ENCODE data around the gene EBF4. TPM values are rescaled to one million over a fixed set of nuclear protein-coding genes. Genes with fewer than 3 reads are reported as not detected.

EBF4 gene
- total RNA-seq, 2 donors from 2014 or later = 2.0 to 2.3 TPM

GRCh38 chr20:2746636-2747265 lies 54.2 kb downstream of the EBF4 start:
- no peak overlapping the region for H3K4me3 Mint-ChIP-seq
- no peak overlapping the region for H3K27ac Mint-ChIP-seq
- DNase-seq = no peak
- H3K36me3 Mint-ChIP-seq (ENCODE audit: low read depth) = no peaks in the 10 kb centered on the region
- H3K4me1 Mint-ChIP-seq = peaks cover 30% of the 10 kb centered on the region
- no peaks in the 10 kb centered on the region for H3K9me3 ChIP-seq (ENCODE audit: control insufficient read depth, low read length, poor library complexity, severe bottlenecking)
- ATAC-seq = no peak
- no peaks in the 10 kb centered on the region for H3K27me3 Mint-ChIP-seq

GRCh38 chr20:2747676-2748235 lies 55.2 kb downstream of the EBF4 start:
- H3K9me3 ChIP-seq (ENCODE audit: control insufficient read depth, low read length, poor library complexity, severe bottlenecking) = no peaks in the 10 kb centered on the region
- no peak for DNase-seq

GRCh38 chr20:2748551-2749342 lies 56.2 kb downstream of the EBF4 start:
- Mint-ChIP-seq H3K27me3 (peaks cover 6% of the 10 kb centered on the region), H3K27ac (no peak overlapping the region), H3K4me1 (peaks cover 25% of the 10 kb centered on the region), H3K4me3 (no peak overlapping the region), H3K36me3 (ENCODE audit: low read depth) (no peaks in the 10 kb centered on the region)
- H3K9me3 ChIP-seq (ENCODE audit: control insufficient read depth, low read length, poor library complexity, severe bottlenecking) = no peaks in the 10 kb centered on the region
- DNase-seq (no peak), ATAC-seq (no peak)

More at GRCh38 chr20:2747676-2748235, 55.2 kb downstream of the EBF4 start:
- H3K36me3 Mint-ChIP-seq (ENCODE audit: low read depth) = no peaks in the 10 kb centered on the region
- H3K4me1 Mint-ChIP-seq = peaks cover 23% of the 10 kb centered on the region
- no peak overlapping the region for H3K4me3 Mint-ChIP-seq
- ATAC-seq = no peak
- H3K27ac Mint-ChIP-seq = no peak overlapping the region
- no peaks in the 10 kb centered on the region for H3K27me3 Mint-ChIP-seq

- Mint-ChIP-seq H3K4me3 (no peak overlapping the region), H3K4me1 (peaks cover 28% of the 10 kb centered on the region), H3K27me3 (peaks cover 6% of the 10 kb centered on the region), H3K36me3 (ENCODE audit: low read depth) (no peaks in the 10 kb centered on the region), H3K27ac (no peak overlapping the region)
- ATAC-seq (no peak), DNase-seq (no peak)
- no peaks in the 10 kb centered on the region for H3K9me3 ChIP-seq (ENCODE audit: control insufficient read depth, low read length, poor library complexity, severe bottlenecking)
Observed at GRCh38 chr20:2749343-2749950, 56.9 kb downstream of the EBF4 start.

GRCh38 chr20:2749951-2750490 lies 57.4 kb downstream of the EBF4 start:
- no peaks in the 10 kb centered on the region for H3K9me3 ChIP-seq (ENCODE audit: control insufficient read depth, low read length, poor library complexity, severe bottlenecking)
- no peaks in the 10 kb centered on the region for H3K36me3 Mint-ChIP-seq (ENCODE audit: low read depth)
- peaks cover 6% of the 10 kb centered on the region for H3K27me3 Mint-ChIP-seq
- DNase-seq (no peak), ATAC-seq (no peak)
- no peak overlapping the region for H3K27ac Mint-ChIP-seq
- peaks cover 28% of the 10 kb centered on the region for H3K4me1 Mint-ChIP-seq
- peak overlapping the region; percentile 91 for H3K4me3 Mint-ChIP-seq

GRCh38 chr20:2750491-2751251 lies 58.1 kb downstream of the EBF4 start:
- ATAC-seq = peak; percentile 20
- Mint-ChIP-seq H3K4me1 (peaks cover 28% of the 10 kb centered on the region), H3K4me3 (peak overlapping the region; percentile 91), H3K36me3 (ENCODE audit: low read depth) (no peaks in the 10 kb centered on the region), H3K27me3 (peaks cover 6% of the 10 kb centered on the region), H3K27ac (no peak overlapping the region)
- no peaks in the 10 kb centered on the region for H3K9me3 ChIP-seq (ENCODE audit: control insufficient read depth, low read length, poor library complexity, severe bottlenecking)
- DNase-seq = no peak

- H3K9me3 ChIP-seq (ENCODE audit: control insufficient read depth, low read length, poor library complexity, severe bottlenecking) = no peaks in the 10 kb centered on the region
- Mint-ChIP-seq H3K36me3 (ENCODE audit: low read depth) (no peaks in the 10 kb centered on the region), H3K4me3 (peak overlapping the region; percentile 91), H3K27ac (no peak overlapping the region), H3K27me3 (peaks cover 10% of the 10 kb centered on the region), H3K4me1 (peaks cover 29% of the 10 kb centered on the region)
- DNase-seq = no peak
- no peak for ATAC-seq
Observed at GRCh38 chr20:2751347-2751877, 58.8 kb downstream of the EBF4 start.

GRCh38 chr20:2751878-2752566 lies 59.4 kb downstream of the EBF4 start:
- H3K4me3 Mint-ChIP-seq = peak overlapping the region; percentile 19
- no peak overlapping the region for H3K27ac Mint-ChIP-seq
- peaks cover 16% of the 10 kb centered on the region for H3K27me3 Mint-ChIP-seq
- H3K4me1 Mint-ChIP-seq = peaks cover 30% of the 10 kb centered on the region
- ATAC-seq = peak; percentile 78
- H3K9me3 ChIP-seq (ENCODE audit: control insufficient read depth, low read length, poor library complexity, severe bottlenecking) = no peaks in the 10 kb centered on the region
- DNase-seq = peak; percentile 43 to 54 (median 46)
- no peaks in the 10 kb centered on the region for H3K36me3 Mint-ChIP-seq (ENCODE audit: low read depth)

GRCh38 chr20:2752567-2753460 lies 60.2 kb downstream of the EBF4 start:
- no peaks in the 10 kb centered on the region for H3K9me3 ChIP-seq (ENCODE audit: control insufficient read depth, low read length, poor library complexity, severe bottlenecking)
- H3K4me3 Mint-ChIP-seq = peak overlapping the region; percentile 89
- peaks cover 16% of the 10 kb centered on the region for H3K27me3 Mint-ChIP-seq
- no peaks in the 10 kb centered on the region for H3K36me3 Mint-ChIP-seq (ENCODE audit: low read depth)
- H3K4me1 Mint-ChIP-seq = peaks cover 28% of the 10 kb centered on the region
- peak overlapping the region; percentile 47 for H3K27ac Mint-ChIP-seq
- DNase-seq (peak; percentile 30 to 39 (median 31)), ATAC-seq (peak; percentile 33)

- no peaks in the 10 kb centered on the region for H3K9me3 ChIP-seq (ENCODE audit: control insufficient read depth, low read length, poor library complexity, severe bottlenecking)
- DNase-seq = no peak
- H3K27me3 Mint-ChIP-seq = peaks cover 16% of the 10 kb centered on the region
- peak overlapping the region; percentile 89 for H3K4me3 Mint-ChIP-seq
- peak overlapping the region; percentile 47 for H3K27ac Mint-ChIP-seq
- H3K4me1 Mint-ChIP-seq = peaks cover 27% of the 10 kb centered on the region
- ATAC-seq = no peak
- no peaks in the 10 kb centered on the region for H3K36me3 Mint-ChIP-seq (ENCODE audit: low read depth)
Observed at GRCh38 chr20:2753461-2754040, 61.0 kb downstream of the EBF4 start.

- Mint-ChIP-seq H3K4me1 (peaks cover 27% of the 10 kb centered on the region), H3K27ac (no peak overlapping the region), H3K36me3 (ENCODE audit: low read depth) (no peaks in the 10 kb centered on the region), H3K4me3 (no peak overlapping the region), H3K27me3 (peaks cover 20% of the 10 kb centered on the region)
- no peaks in the 10 kb centered on the region for H3K9me3 ChIP-seq (ENCODE audit: control insufficient read depth, low read length, poor library complexity, severe bottlenecking)
- no peak for DNase-seq
- no peak for ATAC-seq
Observed at GRCh38 chr20:2754424-2754823, 61.8 kb downstream of the EBF4 start.
